Brain microvascular endothelial cell (primary cell): Measurements from ENCODE around the gene COQ10B.

Experiments used
- DNase-seq: peaks from one replicate; pipeline ENCODE4 v3.0.0-alpha.2; 2020
- H3K27ac ChIP-seq: fragments of 250-450 bp; sonication (Bioruptor Pico); 2 replicates; pipeline ENCODE4 v1.5.1; 2020; ENCODE audit warnings: mild to moderate bottlenecking, moderate library complexity
- H3K27me3 ChIP-seq: fragments of 250-450 bp; sonication (Bioruptor Pico); replicated peaks from 2 replicates; pipeline ENCODE4 v1.5.1; 2020; ENCODE audit warnings: mild to moderate bottlenecking
- H3K36me3 ChIP-seq: fragments of 250-450 bp; sonication (Bioruptor Pico); replicated peaks from 2 replicates; pipeline ENCODE4 v1.5.1; 2020; ENCODE audit warnings: mild to moderate bottlenecking
- H3K4me3 ChIP-seq: 2 replicates; pipeline ENCODE4 v1.5.1; 2011; ENCODE audit warnings: low read depth, mild to moderate bottlenecking, control low read depth, low read length, moderate library complexity
- CTCF ChIP-seq: IDR thresholded peaks from 2 replicates; pipeline ENCODE4 v1.5.1; 2011; ENCODE audit warnings: low read depth, mild to moderate bottlenecking, moderate library complexity, low read length, control low read depth, inconsistent platforms; ENCODE audit errors: missing control alignments
- in situ Hi-C: cut with HindIII; loops from 2 replicates; pipeline ENCODE4 v1.10.0; 2017; ENCODE audit warnings: low sequenced_read_pairs, low pct_ligation_motif_present

Gene COQ10B

GRCh38 chr2:197453123-197453913 is at the start of gene COQ10B:
Gene COQ10B (plus strand): TSS chr2:197453552. CDS start chr2:197453561, 9 bp downstream.
- DNase-seq, result peak; percentile 99
- Histone ChIP-seq H3K36me3 (no peaks in the 10 kb centered on the region), H3K4me3 (peak within 1 kb of the TSS; percentile 97), H3K27ac (peak within 1 kb of the TSS; percentile 100), H3K27me3 (no peaks in the 10 kb centered on the region)
- in situ Hi-C loops, result no loop called here
- TF ChIP-seq CTCF, result peak; percentile 54

- no peak for TF ChIP-seq CTCF
- peaks cover 81% of the 10 kb centered on the region for H3K36me3 ChIP-seq
- no peaks in the 10 kb centered on the region for H3K27me3 ChIP-seq
- in situ Hi-C loops, result no loop called here
- no peak overlapping the region for H3K4me3 ChIP-seq
- no peak overlapping the region for H3K27ac ChIP-seq
- DNase-seq, result no peak
Measured at GRCh38 chr2:197405582-197405981, 47.8 kb upstream of the COQ10B start.

- in situ Hi-C loops, result no loop called here
- TF ChIP-seq CTCF, result no peak
- H3K27ac ChIP-seq, result no peak overlapping the region
- H3K4me3 ChIP-seq, result no peak overlapping the region
- H3K36me3 ChIP-seq, result peaks cover 62% of the 10 kb centered on the region
- H3K27me3 ChIP-seq, result no peaks in the 10 kb centered on the region
- DNase-seq, result no peak
Measured at GRCh38 chr2:197414039-197414438, 39.3 kb upstream of the COQ10B start.

DNA sequence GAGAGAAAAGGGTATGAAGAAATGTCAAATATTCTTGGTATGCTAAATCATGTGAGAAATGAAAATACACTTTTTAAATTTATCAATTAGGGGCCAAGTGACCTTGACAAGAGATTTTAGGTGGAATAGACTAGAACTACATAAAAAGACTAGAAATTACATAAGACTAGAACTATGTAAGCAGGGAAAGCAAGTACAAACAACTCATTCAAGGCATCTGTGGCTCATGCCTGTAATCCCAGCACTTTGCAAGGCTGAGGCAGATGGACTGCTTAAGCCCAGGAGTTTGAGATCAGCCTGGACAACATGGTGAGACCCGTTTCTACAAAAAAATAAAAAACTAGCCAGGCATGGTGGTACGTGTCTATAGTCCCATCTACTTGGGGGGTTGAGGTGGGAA is 38.8 kb upstream of the COQ10B start:
- H3K27ac ChIP-seq, result no peak overlapping the region
- no peak for TF ChIP-seq CTCF
- DNase-seq, result no peak
- in situ Hi-C loops, result no loop called here
- no peak overlapping the region for H3K4me3 ChIP-seq
- H3K36me3 ChIP-seq, result peaks cover 59% of the 10 kb centered on the region
- no peaks in the 10 kb centered on the region for H3K27me3 ChIP-seq

DNA sequence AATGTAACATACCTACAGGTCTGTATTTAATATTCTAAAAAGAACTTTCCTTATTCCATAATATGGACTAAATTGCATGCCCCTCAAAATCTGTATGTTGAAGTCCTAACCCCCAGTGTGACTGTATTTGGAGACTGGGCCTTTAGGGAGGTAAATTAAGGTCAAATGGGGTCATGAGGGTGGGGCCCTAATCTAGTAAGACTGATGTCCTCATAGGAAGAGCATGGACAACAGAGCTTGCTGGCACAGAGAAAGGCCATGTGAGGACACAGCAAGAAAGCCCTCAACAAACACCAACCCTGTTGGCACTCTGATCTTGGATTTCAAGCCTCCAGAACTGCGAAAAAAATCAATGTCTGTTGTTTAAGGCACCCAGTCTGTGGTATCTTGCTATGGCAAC is 37.1 kb upstream of the COQ10B start:
- Histone ChIP-seq H3K27me3 (no peaks in the 10 kb centered on the region), H3K36me3 (peaks cover 67% of the 10 kb centered on the region), H3K27ac (no peak overlapping the region), H3K4me3 (no peak overlapping the region)
- in situ Hi-C loops, result no loop called here
- TF ChIP-seq CTCF, result no peak
- no peak for DNase-seq

- in situ Hi-C loops, result no loop called here
- Histone ChIP-seq H3K4me3 (no peak overlapping the region), H3K27me3 (no peaks in the 10 kb centered on the region), H3K36me3 (peaks cover 56% of the 10 kb centered on the region), H3K27ac (no peak overlapping the region)
- no peak for DNase-seq
- no peak for TF ChIP-seq CTCF
Measured at GRCh38 chr2:197419438-197419837, 33.9 kb upstream of the COQ10B start.
